ENCODE data around the gene DMRT3.

Gene DMRT3

DNA sequence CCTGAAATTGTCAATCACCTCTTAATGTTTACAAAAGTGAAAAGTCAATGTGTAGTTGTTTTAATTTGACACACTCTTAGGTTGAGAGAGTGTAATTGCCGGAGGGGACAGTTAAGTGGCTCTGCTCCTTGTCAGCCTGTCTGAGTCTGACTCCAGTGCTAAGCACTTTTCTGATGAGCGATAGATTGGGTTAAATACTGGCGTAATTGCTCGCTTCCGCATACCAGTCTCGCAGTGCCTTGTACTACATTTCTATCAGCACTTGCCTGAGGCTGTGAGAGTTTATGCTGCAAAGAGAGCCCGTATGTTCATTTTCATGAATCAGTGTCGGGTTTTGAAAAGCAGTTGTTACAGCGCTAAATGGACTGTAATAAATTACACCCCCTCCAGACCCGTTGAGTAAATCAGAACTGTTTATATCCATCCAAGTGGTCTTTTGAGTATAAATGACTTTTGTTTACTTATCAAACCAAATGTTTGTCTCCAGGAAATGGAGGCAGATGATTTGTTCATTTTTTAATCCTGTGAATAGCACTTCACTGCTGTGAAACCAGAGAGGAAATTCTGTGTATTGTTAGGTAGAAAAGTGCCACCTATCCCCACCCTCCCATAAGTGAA lies 41.0 kb upstream of the DMRT3 start (continued):
- TF ChIP-seq, protein P1, sequence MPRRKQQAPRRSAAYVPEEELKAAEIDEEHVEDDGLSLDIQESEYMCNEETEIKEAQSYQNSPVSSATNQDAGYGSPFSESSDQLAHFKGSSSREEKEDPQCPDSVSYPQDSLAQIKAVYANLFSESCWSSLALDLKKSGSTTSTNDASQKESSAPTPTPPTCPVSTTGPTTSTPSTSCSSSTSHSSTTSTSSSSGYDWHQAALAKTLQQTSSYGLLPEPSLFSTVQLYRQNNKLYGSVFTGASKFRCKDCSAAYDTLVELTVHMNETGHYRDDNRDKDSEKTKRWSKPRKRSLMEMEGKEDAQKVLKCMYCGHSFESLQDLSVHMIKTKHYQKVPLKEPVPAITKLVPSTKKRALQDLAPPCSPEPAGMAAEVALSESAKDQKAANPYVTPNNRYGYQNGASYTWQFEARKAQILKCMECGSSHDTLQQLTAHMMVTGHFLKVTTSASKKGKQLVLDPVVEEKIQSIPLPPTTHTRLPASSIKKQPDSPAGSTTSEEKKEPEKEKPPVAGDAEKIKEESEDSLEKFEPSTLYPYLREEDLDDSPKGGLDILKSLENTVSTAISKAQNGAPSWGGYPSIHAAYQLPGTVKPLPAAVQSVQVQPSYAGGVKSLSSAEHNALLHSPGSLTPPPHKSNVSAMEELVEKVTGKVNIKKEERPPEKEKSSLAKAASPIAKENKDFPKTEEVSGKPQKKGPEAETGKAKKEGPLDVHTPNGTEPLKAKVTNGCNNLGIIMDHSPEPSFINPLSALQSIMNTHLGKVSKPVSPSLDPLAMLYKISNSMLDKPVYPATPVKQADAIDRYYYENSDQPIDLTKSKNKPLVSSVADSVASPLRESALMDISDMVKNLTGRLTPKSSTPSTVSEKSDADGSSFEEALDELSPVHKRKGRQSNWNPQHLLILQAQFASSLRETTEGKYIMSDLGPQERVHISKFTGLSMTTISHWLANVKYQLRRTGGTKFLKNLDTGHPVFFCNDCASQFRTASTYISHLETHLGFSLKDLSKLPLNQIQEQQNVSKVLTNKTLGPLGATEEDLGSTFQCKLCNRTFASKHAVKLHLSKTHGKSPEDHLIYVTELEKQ (tag by site-specific recombination; IDR thresholded peaks at IDR 0.05; ENCODE audit: borderline replicate concordance), result peak; percentile 82; the same call in 1 of the 2 replicates
- TF ChIP-seq, protein P2, sequence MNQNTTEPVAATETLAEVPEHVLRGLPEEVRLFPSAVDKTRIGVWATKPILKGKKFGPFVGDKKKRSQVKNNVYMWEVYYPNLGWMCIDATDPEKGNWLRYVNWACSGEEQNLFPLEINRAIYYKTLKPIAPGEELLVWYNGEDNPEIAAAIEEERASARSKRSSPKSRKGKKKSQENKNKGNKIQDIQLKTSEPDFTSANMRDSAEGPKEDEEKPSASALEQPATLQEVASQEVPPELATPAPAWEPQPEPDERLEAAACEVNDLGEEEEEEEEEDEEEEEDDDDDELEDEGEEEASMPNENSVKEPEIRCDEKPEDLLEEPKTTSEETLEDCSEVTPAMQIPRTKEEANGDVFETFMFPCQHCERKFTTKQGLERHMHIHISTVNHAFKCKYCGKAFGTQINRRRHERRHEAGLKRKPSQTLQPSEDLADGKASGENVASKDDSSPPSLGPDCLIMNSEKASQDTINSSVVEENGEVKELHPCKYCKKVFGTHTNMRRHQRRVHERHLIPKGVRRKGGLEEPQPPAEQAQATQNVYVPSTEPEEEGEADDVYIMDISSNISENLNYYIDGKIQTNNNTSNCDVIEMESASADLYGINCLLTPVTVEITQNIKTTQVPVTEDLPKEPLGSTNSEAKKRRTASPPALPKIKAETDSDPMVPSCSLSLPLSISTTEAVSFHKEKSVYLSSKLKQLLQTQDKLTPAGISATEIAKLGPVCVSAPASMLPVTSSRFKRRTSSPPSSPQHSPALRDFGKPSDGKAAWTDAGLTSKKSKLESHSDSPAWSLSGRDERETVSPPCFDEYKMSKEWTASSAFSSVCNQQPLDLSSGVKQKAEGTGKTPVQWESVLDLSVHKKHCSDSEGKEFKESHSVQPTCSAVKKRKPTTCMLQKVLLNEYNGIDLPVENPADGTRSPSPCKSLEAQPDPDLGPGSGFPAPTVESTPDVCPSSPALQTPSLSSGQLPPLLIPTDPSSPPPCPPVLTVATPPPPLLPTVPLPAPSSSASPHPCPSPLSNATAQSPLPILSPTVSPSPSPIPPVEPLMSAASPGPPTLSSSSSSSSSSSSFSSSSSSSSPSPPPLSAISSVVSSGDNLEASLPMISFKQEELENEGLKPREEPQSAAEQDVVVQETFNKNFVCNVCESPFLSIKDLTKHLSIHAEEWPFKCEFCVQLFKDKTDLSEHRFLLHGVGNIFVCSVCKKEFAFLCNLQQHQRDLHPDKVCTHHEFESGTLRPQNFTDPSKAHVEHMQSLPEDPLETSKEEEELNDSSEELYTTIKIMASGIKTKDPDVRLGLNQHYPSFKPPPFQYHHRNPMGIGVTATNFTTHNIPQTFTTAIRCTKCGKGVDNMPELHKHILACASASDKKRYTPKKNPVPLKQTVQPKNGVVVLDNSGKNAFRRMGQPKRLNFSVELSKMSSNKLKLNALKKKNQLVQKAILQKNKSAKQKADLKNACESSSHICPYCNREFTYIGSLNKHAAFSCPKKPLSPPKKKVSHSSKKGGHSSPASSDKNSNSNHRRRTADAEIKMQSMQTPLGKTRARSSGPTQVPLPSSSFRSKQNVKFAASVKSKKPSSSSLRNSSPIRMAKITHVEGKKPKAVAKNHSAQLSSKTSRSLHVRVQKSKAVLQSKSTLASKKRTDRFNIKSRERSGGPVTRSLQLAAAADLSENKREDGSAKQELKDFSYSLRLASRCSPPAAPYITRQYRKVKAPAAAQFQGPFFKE (tag by site-specific recombination; IDR thresholded peaks at IDR 0.05; ENCODE audit: borderline replicate concordance), result no peak
- TF ChIP-seq SP7 (tag by site-specific recombination; IDR thresholded peaks at IDR 0.05) (peak; percentile 81), GLIS1 (tag by site-specific recombination; IDR thresholded peaks at IDR 0.05) (peak; percentile 43; the same call in 1 of the 2 replicates), MEIS1 (CRISPR knock-in tag; IDR thresholded peaks at IDR 0.05; ENCODE audit: borderline replicate concordance) (no peak), KLF8 (tag by site-specific recombination; IDR thresholded peaks at IDR 0.05) (no peak), ZNF416 (tag by site-specific recombination; IDR thresholded peaks at IDR 0.05) (no peak), ZNF626 (tag by site-specific recombination; IDR thresholded peaks at IDR 0.05) (no peak), ZNF335 (tag by site-specific recombination; conservative IDR thresholded peaks at IDR 0.05) (no peak), ZFHX2 (tag by site-specific recombination; conservative IDR thresholded peaks at IDR 0.05) (no peak), ZNF16 (tag by site-specific recombination; IDR thresholded peaks at IDR 0.05; ENCODE audit: low read depth) (no peak), ZNF776 (tag by site-specific recombination; IDR thresholded peaks at IDR 0.05; ENCODE audit: borderline replicate concordance) (no peak), ZNF426 (tag by site-specific recombination; IDR thresholded peaks at IDR 0.05) (no peak), ZNF132 (tag by site-specific recombination; IDR thresholded peaks at IDR 0.05; ENCODE audit: borderline replicate concordance) (no peak), ZNF548 (tag by site-specific recombination; IDR thresholded peaks at IDR 0.05) (no peak), ZNF558 (tag by site-specific recombination; IDR thresholded peaks at IDR 0.05) (peak; percentile 14; the same call in 1 of the 2 replicates), ZNF629 (tag by site-specific recombination; IDR thresholded peaks at IDR 0.05) (no peak), ZIC2 (tag by site-specific recombination; IDR thresholded peaks at IDR 0.05) (no peak), HOXA7 (CRISPR knock-in tag; IDR thresholded peaks at IDR 0.05; ENCODE audit: borderline replicate concordance) (no peak)
- TF ChIP-seq, protein P3, sequence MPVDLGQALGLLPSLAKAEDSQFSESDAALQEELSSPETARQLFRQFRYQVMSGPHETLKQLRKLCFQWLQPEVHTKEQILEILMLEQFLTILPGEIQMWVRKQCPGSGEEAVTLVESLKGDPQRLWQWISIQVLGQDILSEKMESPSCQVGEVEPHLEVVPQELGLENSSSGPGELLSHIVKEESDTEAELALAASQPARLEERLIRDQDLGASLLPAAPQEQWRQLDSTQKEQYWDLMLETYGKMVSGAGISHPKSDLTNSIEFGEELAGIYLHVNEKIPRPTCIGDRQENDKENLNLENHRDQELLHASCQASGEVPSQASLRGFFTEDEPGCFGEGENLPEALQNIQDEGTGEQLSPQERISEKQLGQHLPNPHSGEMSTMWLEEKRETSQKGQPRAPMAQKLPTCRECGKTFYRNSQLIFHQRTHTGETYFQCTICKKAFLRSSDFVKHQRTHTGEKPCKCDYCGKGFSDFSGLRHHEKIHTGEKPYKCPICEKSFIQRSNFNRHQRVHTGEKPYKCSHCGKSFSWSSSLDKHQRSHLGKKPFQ (tag by site-specific recombination; IDR thresholded peaks at IDR 0.05), result no peak
- TF ChIP-seq, protein P4, sequence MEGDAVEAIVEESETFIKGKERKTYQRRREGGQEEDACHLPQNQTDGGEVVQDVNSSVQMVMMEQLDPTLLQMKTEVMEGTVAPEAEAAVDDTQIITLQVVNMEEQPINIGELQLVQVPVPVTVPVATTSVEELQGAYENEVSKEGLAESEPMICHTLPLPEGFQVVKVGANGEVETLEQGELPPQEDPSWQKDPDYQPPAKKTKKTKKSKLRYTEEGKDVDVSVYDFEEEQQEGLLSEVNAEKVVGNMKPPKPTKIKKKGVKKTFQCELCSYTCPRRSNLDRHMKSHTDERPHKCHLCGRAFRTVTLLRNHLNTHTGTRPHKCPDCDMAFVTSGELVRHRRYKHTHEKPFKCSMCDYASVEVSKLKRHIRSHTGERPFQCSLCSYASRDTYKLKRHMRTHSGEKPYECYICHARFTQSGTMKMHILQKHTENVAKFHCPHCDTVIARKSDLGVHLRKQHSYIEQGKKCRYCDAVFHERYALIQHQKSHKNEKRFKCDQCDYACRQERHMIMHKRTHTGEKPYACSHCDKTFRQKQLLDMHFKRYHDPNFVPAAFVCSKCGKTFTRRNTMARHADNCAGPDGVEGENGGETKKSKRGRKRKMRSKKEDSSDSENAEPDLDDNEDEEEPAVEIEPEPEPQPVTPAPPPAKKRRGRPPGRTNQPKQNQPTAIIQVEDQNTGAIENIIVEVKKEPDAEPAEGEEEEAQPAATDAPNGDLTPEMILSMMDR (tag by site-specific recombination; IDR thresholded peaks at IDR 0.05), result no peak
- TF ChIP-seq, protein P5, sequence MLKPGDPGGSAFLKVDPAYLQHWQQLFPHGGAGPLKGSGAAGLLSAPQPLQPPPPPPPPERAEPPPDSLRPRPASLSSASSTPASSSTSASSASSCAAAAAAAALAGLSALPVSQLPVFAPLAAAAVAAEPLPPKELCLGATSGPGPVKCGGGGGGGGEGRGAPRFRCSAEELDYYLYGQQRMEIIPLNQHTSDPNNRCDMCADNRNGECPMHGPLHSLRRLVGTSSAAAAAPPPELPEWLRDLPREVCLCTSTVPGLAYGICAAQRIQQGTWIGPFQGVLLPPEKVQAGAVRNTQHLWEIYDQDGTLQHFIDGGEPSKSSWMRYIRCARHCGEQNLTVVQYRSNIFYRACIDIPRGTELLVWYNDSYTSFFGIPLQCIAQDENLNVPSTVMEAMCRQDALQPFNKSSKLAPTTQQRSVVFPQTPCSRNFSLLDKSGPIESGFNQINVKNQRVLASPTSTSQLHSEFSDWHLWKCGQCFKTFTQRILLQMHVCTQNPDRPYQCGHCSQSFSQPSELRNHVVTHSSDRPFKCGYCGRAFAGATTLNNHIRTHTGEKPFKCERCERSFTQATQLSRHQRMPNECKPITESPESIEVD (tag by site-specific recombination; IDR thresholded peaks at IDR 0.05), result peak; percentile 90
- TF ChIP-seq, protein P6, sequence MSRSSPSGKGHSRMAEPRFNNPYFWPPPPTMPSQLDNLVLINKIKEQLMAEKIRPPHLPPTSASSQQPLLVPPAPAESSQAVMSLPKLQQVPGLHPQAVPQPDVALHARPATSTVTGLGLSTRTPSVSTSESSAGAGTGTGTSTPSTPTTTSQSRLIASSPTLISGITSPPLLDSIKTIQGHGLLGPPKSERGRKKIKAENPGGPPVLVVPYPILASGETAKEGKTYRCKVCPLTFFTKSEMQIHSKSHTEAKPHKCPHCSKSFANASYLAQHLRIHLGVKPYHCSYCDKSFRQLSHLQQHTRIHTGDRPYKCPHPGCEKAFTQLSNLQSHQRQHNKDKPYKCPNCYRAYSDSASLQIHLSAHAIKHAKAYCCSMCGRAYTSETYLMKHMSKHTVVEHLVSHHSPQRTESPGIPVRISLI (tag by site-specific recombination; IDR thresholded peaks at IDR 0.05), result no peak
